KMS-11 (cell line): ENCODE measurements around the gene PATJ.

Experiments
- H2AFZ ChIP-seq: fragments of 200-600 bp; sonication (generic); 2 replicates; pipeline ENCODE4 v1.6.1; 2016; ENCODE audit warnings: antibody characterized with exemption, mixed run types, low read depth
- H3K27ac ChIP-seq: fragments of 200-600 bp; sonication (generic); 2 replicates; pipeline ENCODE4 v1.6.1; 2016; ENCODE audit warnings: mild to moderate bottlenecking, mixed run types
- H3K27me3 ChIP-seq: fragments of 200-600 bp; sonication (generic); 2 replicates; pipeline ENCODE4 v1.6.1; 2017; ENCODE audit warnings: mild to moderate bottlenecking, low read depth, mixed run types, moderate library complexity; ENCODE audit not compliant: insufficient read depth
- H3K36me3 ChIP-seq: fragments of 200-600 bp; sonication (generic); 2 replicates; pipeline ENCODE4 v1.6.1; 2017; ENCODE audit warnings: mild to moderate bottlenecking, mixed run types; ENCODE audit not compliant: insufficient read depth
- H3K4me1 ChIP-seq: fragments of 200-600 bp; sonication (generic); 2 replicates; pipeline ENCODE4 v1.6.1; 2016; ENCODE audit warnings: mild to moderate bottlenecking, low read depth, mixed run types; ENCODE audit not compliant: poor library complexity, severe bottlenecking
- H3K4me2 ChIP-seq: fragments of 200-600 bp; sonication (generic); 2 replicates; pipeline ENCODE4 v1.7.0; 2016; ENCODE audit warnings: mild to moderate bottlenecking, mixed run types
- H3K4me3 ChIP-seq: fragments of 200-600 bp; sonication (generic); IDR thresholded peaks from 2 replicates; pipeline ENCODE4 v1.6.1; 2017; ENCODE audit warnings: low read depth, low read length, mixed read lengths; ENCODE audit not compliant: insufficient read depth
- H3K79me2 ChIP-seq: fragments of 200-600 bp; sonication (generic); 2 replicates; pipeline ENCODE4 v1.6.1; 2016; ENCODE audit warnings: low read depth, mixed run types; ENCODE audit not compliant: insufficient read depth
- H3K9ac ChIP-seq: fragments of 200-600 bp; sonication (generic); 2 replicates; pipeline ENCODE4 v1.6.1; 2016; ENCODE audit warnings: mild to moderate bottlenecking, mixed run types
- H4K20me1 ChIP-seq: fragments of 200-600 bp; sonication (generic); 2 replicates; pipeline ENCODE4 v1.6.1; 2016; ENCODE audit warnings: mild to moderate bottlenecking, mixed run types; ENCODE audit not compliant: insufficient read depth
- TF ChIP-seq, protein P1 (sequence below): fragments of 200-600 bp; sonication (generic); conservative IDR thresholded peaks from 2 replicates; pipeline ENCODE4 v1.6.1; 2017; ENCODE audit warnings: low read depth, mild to moderate bottlenecking, antibody characterized with exemption, low read length, moderate library complexity, mixed read lengths

The PATJ gene

DNA sequence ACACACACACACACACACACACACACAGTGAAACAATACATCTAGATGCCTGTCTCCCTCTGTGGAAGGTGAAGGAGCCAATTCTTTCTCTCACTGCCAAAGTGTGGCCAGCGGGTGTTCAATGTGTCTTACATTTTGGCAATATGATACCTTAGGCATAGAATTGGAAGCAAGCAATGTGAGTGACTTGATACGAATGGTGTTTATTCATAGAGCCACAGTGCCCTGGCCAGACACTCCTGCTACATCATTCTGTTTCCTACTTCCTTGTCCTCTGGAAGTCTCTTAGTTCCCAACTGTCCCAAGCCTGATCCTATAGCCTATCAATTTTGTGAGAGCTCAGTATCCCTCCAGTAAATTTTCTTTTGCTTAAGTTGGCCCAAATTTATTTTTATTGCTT is 282.4 kb downstream of the PATJ start:
- Histone ChIP-seq H3K79me2 (no peaks in the 10 kb centered on the region), H2AFZ (no peak overlapping the region), H3K4me2 (no peak overlapping the region), H3K27ac (no peak overlapping the region), H4K20me1 (no peaks in the 10 kb centered on the region), H3K27me3 (no peaks in the 10 kb centered on the region), H3K9ac (no peak overlapping the region), H3K4me3 (no peak overlapping the region), H3K4me1 (no peaks in the 10 kb centered on the region), H3K36me3 (no peaks in the 10 kb centered on the region)
- TF ChIP-seq, protein P1, sequence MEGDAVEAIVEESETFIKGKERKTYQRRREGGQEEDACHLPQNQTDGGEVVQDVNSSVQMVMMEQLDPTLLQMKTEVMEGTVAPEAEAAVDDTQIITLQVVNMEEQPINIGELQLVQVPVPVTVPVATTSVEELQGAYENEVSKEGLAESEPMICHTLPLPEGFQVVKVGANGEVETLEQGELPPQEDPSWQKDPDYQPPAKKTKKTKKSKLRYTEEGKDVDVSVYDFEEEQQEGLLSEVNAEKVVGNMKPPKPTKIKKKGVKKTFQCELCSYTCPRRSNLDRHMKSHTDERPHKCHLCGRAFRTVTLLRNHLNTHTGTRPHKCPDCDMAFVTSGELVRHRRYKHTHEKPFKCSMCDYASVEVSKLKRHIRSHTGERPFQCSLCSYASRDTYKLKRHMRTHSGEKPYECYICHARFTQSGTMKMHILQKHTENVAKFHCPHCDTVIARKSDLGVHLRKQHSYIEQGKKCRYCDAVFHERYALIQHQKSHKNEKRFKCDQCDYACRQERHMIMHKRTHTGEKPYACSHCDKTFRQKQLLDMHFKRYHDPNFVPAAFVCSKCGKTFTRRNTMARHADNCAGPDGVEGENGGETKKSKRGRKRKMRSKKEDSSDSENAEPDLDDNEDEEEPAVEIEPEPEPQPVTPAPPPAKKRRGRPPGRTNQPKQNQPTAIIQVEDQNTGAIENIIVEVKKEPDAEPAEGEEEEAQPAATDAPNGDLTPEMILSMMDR, result no peak

DNA sequence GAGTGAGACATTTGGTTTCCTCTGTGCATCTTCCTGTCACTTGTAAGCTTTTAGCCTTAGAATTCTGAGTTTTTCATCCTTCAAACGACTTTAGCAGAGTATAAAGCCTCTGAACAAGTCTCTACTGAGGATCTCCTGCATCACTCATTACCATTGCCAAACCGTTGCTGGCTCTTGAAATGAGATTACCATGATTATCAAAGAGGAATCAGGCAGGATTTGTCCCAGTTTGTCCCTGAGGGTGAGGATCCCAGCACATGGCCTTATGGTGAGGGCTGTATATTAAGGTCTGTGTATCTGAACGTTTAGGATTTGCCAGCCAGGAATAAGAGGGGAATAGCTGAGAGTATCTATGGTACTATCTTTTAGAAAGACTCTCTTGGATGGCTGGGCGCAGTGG is 282.9 kb downstream of the PATJ start:
- Histone ChIP-seq H3K27me3 (no peaks in the 10 kb centered on the region), H3K4me2 (no peak overlapping the region), H3K27ac (no peak overlapping the region), H4K20me1 (no peaks in the 10 kb centered on the region), H3K9ac (no peak overlapping the region), H3K4me3 (no peak overlapping the region), H3K79me2 (no peaks in the 10 kb centered on the region), H2AFZ (no peak overlapping the region), H3K4me1 (no peaks in the 10 kb centered on the region), H3K36me3 (no peaks in the 10 kb centered on the region)
- TF ChIP-seq, protein P1, result no peak

DNA sequence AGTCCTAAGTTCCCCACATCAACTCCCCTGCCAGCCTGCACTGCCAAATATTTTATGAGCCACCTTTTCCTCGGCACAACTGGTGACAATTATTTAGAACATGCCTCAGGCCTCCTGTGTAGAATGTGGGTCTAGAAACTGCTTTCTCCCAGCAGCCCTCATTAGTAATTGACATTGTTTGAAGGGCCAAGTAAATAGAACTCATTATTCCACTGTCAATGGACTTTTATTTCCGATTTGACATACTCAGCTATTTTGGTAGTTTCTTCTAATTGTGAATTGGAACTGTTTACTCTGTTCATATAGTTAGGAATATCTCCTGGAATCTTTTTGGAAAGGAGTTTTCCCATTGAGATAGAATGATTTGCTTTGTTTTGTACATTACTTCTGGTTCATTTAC is 283.6 kb downstream of the PATJ start:
- Histone ChIP-seq H3K9ac (no peak overlapping the region), H3K27me3 (no peaks in the 10 kb centered on the region), H3K4me3 (no peak overlapping the region), H3K4me1 (no peaks in the 10 kb centered on the region), H4K20me1 (no peaks in the 10 kb centered on the region), H3K27ac (no peak overlapping the region), H3K4me2 (no peak overlapping the region), H3K79me2 (no peaks in the 10 kb centered on the region), H3K36me3 (no peaks in the 10 kb centered on the region), H2AFZ (no peak overlapping the region)
- TF ChIP-seq, protein P1, result no peak

DNA sequence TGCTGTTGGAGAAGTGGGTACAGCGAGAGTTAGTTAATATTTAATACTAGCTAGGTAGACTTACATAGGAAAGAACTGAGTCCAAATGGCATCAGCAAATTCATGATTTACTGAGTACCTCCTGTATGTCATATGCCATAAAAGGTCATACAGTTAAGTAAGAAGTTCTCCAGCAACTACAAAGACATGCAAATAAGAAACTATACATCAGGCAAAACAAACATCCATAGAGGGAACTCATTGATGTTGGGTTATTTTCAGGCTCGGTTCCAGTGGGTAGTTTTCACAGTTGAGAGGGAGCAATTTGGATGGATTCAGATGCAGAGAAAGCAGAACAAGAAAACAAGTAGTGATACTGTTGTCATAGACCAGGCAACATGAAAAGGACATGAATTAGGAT is 287.4 kb downstream of the PATJ start:
- H3K9ac ChIP-seq, result no peak overlapping the region
- H3K4me3 ChIP-seq, result no peak overlapping the region
- no peaks in the 10 kb centered on the region for H3K36me3 ChIP-seq
- no peaks in the 10 kb centered on the region for H3K27me3 ChIP-seq
- no peaks in the 10 kb centered on the region for H3K4me1 ChIP-seq
- H3K4me2 ChIP-seq, result no peak overlapping the region
- TF ChIP-seq, protein P1, result no peak
- H4K20me1 ChIP-seq, result no peaks in the 10 kb centered on the region
- H2AFZ ChIP-seq, result no peak overlapping the region
- H3K27ac ChIP-seq, result no peak overlapping the region
- no peaks in the 10 kb centered on the region for H3K79me2 ChIP-seq

DNA sequence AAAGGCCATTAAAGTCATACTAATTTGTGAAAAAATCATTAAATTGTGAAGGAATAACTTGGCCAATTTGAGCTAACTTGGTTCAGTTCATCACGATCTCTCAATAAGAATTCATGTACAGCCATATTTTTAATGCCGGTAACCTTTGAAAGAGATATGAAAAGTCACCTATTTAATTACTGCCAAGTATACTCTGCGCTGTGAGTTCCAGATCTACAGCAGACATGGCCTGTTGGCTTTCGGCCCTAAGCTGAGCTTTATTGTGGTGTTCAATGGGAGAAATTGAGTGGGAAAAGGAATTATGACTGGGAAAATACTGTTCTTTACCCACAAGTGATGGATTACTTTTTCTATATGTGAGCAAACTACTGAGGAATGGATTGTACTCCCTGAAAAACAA is 292.5 kb downstream of the PATJ start:
- H3K9ac ChIP-seq, result no peak overlapping the region
- no peak overlapping the region for H2AFZ ChIP-seq
- no peak overlapping the region for H3K4me2 ChIP-seq
- no peaks in the 10 kb centered on the region for H3K36me3 ChIP-seq
- no peaks in the 10 kb centered on the region for H3K27me3 ChIP-seq
- H3K4me3 ChIP-seq, result no peak overlapping the region
- H4K20me1 ChIP-seq, result no peaks in the 10 kb centered on the region
- H3K27ac ChIP-seq, result no peak overlapping the region
- TF ChIP-seq, protein P1, result no peak
- H3K79me2 ChIP-seq, result no peaks in the 10 kb centered on the region
- no peaks in the 10 kb centered on the region for H3K4me1 ChIP-seq
